Midbrain (tissue), 1 donor: ENCODE data around the gene TESK1.

ENCODE experiments used
- DNase-seq: peaks from one replicate; lab custom pipeline; 2025; lab: John Stamatoyannopoulos, UW

TESK1 gene

GRCh38 chr9:35649431-35650340 lies 44.6 kb downstream of the TESK1 start:
- DNase-seq = no peak

GRCh38 chr9:35650341-35651158 lies 45.5 kb downstream of the TESK1 start, which contains the start of gene SIT1:
TSS of gene SIT1 (minus strand) at chr9:35650931. CDS start at chr9:35650853, 78 bp downstream.
- no peak for DNase-seq

- no peak for DNase-seq
Measured at GRCh38 chr9:35651956-35652828, 47.1 kb downstream of the TESK1 start.

- no peak for DNase-seq
Measured at GRCh38 chr9:35652829-35653209, 47.8 kb downstream of the TESK1 start.

- no peak for DNase-seq
Measured at GRCh38 chr9:35653611-35654010, 48.5 kb downstream of the TESK1 start.

- no peak for DNase-seq
Measured at GRCh38 chr9:35656348-35656747, 51.3 kb downstream of the TESK1 start.

GRCh38 chr9:35656831-35657545 lies 51.9 kb downstream of the TESK1 start:
- peak; percentile 52 for DNase-seq

- DNase-seq = peak; percentile 95
Measured at GRCh38 chr9:35657546-35658136, 52.6 kb downstream of the TESK1 start, which contains the start of gene RMRP. TSS of gene RMRP (minus strand) at chr9:35658019.

GRCh38 chr9:35658137-35658967 lies 53.3 kb downstream of the TESK1 start, which contains the start of gene CCDC107:
TSS of gene CCDC107 (plus strand) at chr9:35658292. CDS start at chr9:35658380, 88 bp downstream.
- DNase-seq = peak; percentile 95

GRCh38 chr9:35658968-35659220 lies 53.8 kb downstream of the TESK1 start:
- no peak for DNase-seq

GRCh38 chr9:35659340-35659739 lies 54.3 kb downstream of the TESK1 start:
- DNase-seq = no peak
